C4-2B (cell line): ENCODE measurements around the gene ITPKC.

Experiments
- CTCF ChIP-seq: fragments of 450-650 bp; conservative IDR thresholded peaks from 2 replicates; pipeline ENCODE4 v1.5.1; 2017; ENCODE audit warnings: mild to moderate bottlenecking
- ZFX ChIP-seq: fragments of 450-650 bp; IDR thresholded peaks from 2 replicates; pipeline ENCODE4 v1.6.1; 2017

GRCh38 chr19:40697007-40697406 is 19.9 kb upstream of the ITPKC start:
- TF ChIP-seq CTCF (no peak), ZFX (no peak)
